Activated CD4-positive, alpha-beta T cell treated with anti-CD3 and anti-CD28 coated beads, Interleukin-2, amount 10 ng/mL, durations not matched to agents 24 days and 14 days (primary cell): Measurements from ENCODE around the gene PPP1R12C. TPM values are rescaled to one million over a fixed set of nuclear protein-coding genes. Genes with fewer than 3 reads are reported as not detected.
"Not testable (repeated sequence)": the region's sequence is repeated elsewhere in the genome, so short reads cannot be mapped to it uniquely, and the experiment has no call there.

ENCODE experiments used
- DNase-seq: peaks from one replicate; pipeline ENCODE4 v3.0.0; 2022
- H3K27ac Mint-ChIP-seq: one replicate; pipeline ENCODE4 v1.8.0; 2022; ENCODE audit warnings: mild to moderate bottlenecking, mixed read lengths
- H3K27me3 Mint-ChIP-seq: one replicate; pipeline ENCODE4 v1.8.0; 2022; ENCODE audit warnings: mixed read lengths
- H3K36me3 Mint-ChIP-seq: one replicate; pipeline ENCODE4 v1.8.0; 2022; ENCODE audit warnings: low read depth, mild to moderate bottlenecking, mixed read lengths
- H3K4me1 Mint-ChIP-seq: one replicate; pipeline ENCODE4 v1.8.0; 2021; ENCODE audit warnings: mixed read lengths
- H3K4me3 Mint-ChIP-seq: one replicate; pipeline ENCODE4 v1.8.0; 2022; ENCODE audit warnings: mild to moderate bottlenecking, moderate library complexity, mixed read lengths
- H3K9me3 Mint-ChIP-seq: one replicate; pipeline ENCODE4 v1.8.0; 2021; ENCODE audit warnings: mixed read lengths
- intact Hi-C: fragments of 100-400 bp; cut with micrococcal nuclease; formaldehyde crosslinking; loops from one replicate; pipeline ENCODE4 v1.15.1; 2023
- total RNA-seq: library from RNA; stranded (reverse); gene quantifications from 2 replicates; pipeline ENCODE4 v1.2.3, GENCODE V29; 2022

PPP1R12C gene
- total RNA-seq, 1 donor from 2014 or later: 104 TPM

- Mint-ChIP-seq H3K27me3 (peaks cover 19% of the 10 kb centered on the region), H3K4me1 (peaks cover 9% of the 10 kb centered on the region), H3K36me3 (peaks cover 4% of the 10 kb centered on the region), H3K27ac (no peak within 1 kb of the TSS), H3K9me3 (no peaks in the 10 kb centered on the region), H3K4me3 (no peak within 1 kb of the TSS)
- intact Hi-C loops: no loop called here
- no peak for DNase-seq
Measured at GRCh38 chr19:55075371-55075998, 42.0 kb downstream of the PPP1R12C start, which contains the start of gene EPS8L1. TSS of gene EPS8L1 (plus strand) at chr19:55075869. CDS start at chr19:55076445, 576 bp downstream.

GRCh38 chr19:55071913-55072312, 45.5 kb downstream of the PPP1R12C start:
- Mint-ChIP-seq H3K4me1 (peaks cover 17% of the 10 kb centered on the region), H3K27me3 (peaks cover 48% of the 10 kb centered on the region), H3K4me3 (no peak overlapping the region), H3K9me3 (no peaks in the 10 kb centered on the region), H3K27ac (no peak overlapping the region), H3K36me3 (peaks cover 4% of the 10 kb centered on the region)
- intact Hi-C loops: no loop called here
- DNase-seq: no peak

DNA sequence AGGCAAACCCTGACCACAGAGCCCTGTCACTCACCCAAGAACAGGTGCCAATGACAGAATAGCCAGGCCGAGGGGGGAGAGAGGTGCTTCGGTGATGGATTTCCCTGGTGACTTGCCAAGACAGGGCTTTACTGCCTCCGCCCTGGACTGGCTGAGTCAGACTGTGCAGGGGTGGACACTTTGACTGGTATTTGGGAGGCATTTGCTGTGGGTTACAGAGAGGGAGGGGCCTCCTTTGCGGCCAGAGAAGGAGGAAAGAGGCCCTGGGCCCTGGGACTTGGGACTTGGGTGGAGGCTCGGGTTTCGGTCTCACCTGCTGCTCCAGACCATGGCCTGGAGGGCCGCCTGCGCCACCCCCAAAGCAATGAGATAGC, 46.3 kb downstream of the PPP1R12C start:
- H3K4me1 Mint-ChIP-seq: peaks cover 17% of the 10 kb centered on the region

GRCh38 chr19:55070466-55071128, 46.8 kb downstream of the PPP1R12C start:
- intact Hi-C loops: no loop called here
- no peak overlapping the region for H3K4me3 Mint-ChIP-seq
- H3K36me3 Mint-ChIP-seq: peaks cover 4% of the 10 kb centered on the region
- H3K9me3 Mint-ChIP-seq: no peaks in the 10 kb centered on the region
- peaks cover 17% of the 10 kb centered on the region for H3K4me1 Mint-ChIP-seq
- no peak for DNase-seq
- H3K27ac Mint-ChIP-seq: no peak overlapping the region
- peaks cover 57% of the 10 kb centered on the region for H3K27me3 Mint-ChIP-seq

More for the DNA sequence above, 46.3 kb downstream of the PPP1R12C start:
- peaks cover 4% of the 10 kb centered on the region for H3K36me3 Mint-ChIP-seq
- no peaks in the 10 kb centered on the region for H3K9me3 Mint-ChIP-seq
- H3K27ac Mint-ChIP-seq: no peak overlapping the region
- DNase-seq: no peak
- no peak overlapping the region for H3K4me3 Mint-ChIP-seq
- intact Hi-C loops: no loop called here
- H3K27me3 Mint-ChIP-seq: peaks cover 53% of the 10 kb centered on the region

- Mint-ChIP-seq H3K27me3 (peaks cover 55% of the 10 kb centered on the region), H3K4me1 (peaks cover 17% of the 10 kb centered on the region), H3K9me3 (no peaks in the 10 kb centered on the region), H3K36me3 (peaks cover 4% of the 10 kb centered on the region), H3K4me3 (peak overlapping the region; percentile 43), H3K27ac (no peak overlapping the region)
- DNase-seq: no peak
- intact Hi-C loops: no loop called here
Measured at GRCh38 chr19:55069865-55070197, 47.6 kb downstream of the PPP1R12C start.

- Mint-ChIP-seq H3K4me1 (peaks cover 17% of the 10 kb centered on the region), H3K27me3 (peaks cover 57% of the 10 kb centered on the region), H3K9me3 (no peaks in the 10 kb centered on the region), H3K27ac (no peak overlapping the region), H3K4me3 (peak overlapping the region; percentile 43), H3K36me3 (peaks cover 4% of the 10 kb centered on the region)
- intact Hi-C loops: no loop called here
- no peak for DNase-seq
Measured at GRCh38 chr19:55068950-55069864, 48.2 kb downstream of the PPP1R12C start.

- Mint-ChIP-seq H3K27me3 (peaks cover 56% of the 10 kb centered on the region), H3K27ac (peak overlapping the region; percentile 27), H3K36me3 (peaks cover 2% of the 10 kb centered on the region), H3K4me1 (peaks cover 19% of the 10 kb centered on the region), H3K9me3 (no peaks in the 10 kb centered on the region), H3K4me3 (no peak overlapping the region)
- DNase-seq: no peak
- intact Hi-C loops: no loop called here
Measured at GRCh38 chr19:55067869-55068268, 49.6 kb downstream of the PPP1R12C start.

GRCh38 chr19:55066107-55066709, 51.2 kb downstream of the PPP1R12C start:
- H3K9me3 Mint-ChIP-seq: no peaks in the 10 kb centered on the region
- peak; percentile 68 for DNase-seq
- H3K4me3 Mint-ChIP-seq: no peak overlapping the region
- peaks cover 50% of the 10 kb centered on the region for H3K27me3 Mint-ChIP-seq
- peaks cover 23% of the 10 kb centered on the region for H3K4me1 Mint-ChIP-seq
- H3K27ac Mint-ChIP-seq: no peak overlapping the region
- H3K36me3 Mint-ChIP-seq: peaks cover 4% of the 10 kb centered on the region
- intact Hi-C loops: no loop called here

DNA sequence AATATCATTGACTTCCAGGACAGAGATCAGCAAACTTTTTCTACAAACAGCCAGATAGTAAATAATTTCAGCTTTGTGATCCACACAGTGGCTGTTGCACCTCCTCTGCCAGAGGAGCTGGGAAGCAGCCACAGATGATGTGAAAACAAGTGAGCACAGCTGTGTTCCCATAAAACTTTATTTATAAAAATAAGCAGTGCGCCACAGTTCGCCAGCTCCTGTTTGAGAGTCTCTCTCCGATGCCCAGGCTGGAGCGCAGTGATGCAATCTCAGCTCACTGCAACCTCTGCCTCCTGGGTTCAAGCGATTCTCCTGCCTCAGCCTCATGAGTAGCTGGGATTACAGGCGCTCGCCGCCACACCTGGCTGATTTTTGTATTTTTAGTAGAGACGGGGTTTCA, 51.9 kb downstream of the PPP1R12C start:
- intact Hi-C loops, H3K36me3 Mint-ChIP-seq, DNase-seq, H3K27ac Mint-ChIP-seq, H3K4me3 Mint-ChIP-seq, H3K9me3 Mint-ChIP-seq: not testable (repeated sequence)
- Mint-ChIP-seq H3K27me3 (peaks cover 46% of the 10 kb centered on the region), H3K4me1 (peaks cover 23% of the 10 kb centered on the region)

DNA sequence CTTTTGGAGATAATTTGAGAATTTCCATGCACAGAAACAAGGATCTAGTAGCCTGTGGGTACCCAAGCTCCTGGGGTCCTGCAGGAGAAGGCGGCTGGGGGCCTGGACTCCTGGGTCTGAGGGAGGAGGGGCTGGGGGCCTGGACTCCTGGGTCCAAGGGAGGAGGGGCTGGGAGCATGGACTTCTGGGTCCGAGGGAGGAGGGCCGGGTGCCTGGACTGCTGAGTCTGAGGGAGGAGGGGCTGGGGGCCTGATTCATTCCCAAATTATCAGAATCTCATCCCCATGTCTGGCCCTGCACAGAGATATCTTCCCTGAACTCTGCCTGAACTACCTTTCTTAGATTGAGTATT, 54.0 kb downstream of the PPP1R12C start:
- H3K9me3 Mint-ChIP-seq: no peaks in the 10 kb centered on the region
- peaks cover 15% of the 10 kb centered on the region for H3K36me3 Mint-ChIP-seq
- peaks cover 32% of the 10 kb centered on the region for H3K27me3 Mint-ChIP-seq
- H3K4me1 Mint-ChIP-seq: peaks cover 20% of the 10 kb centered on the region
- no peak for DNase-seq
- H3K27ac Mint-ChIP-seq: no peak overlapping the region
- intact Hi-C loops: loop anchor here (1.0 kb wide), 1 partner anchor 18 kb away; no protein-coding TSS in a partner anchor
- peak overlapping the region; percentile 47 for H3K4me3 Mint-ChIP-seq

GRCh38 chr19:55062735-55063491, 54.5 kb downstream of the PPP1R12C start, which contains the start of gene RDH13:
TSS of gene RDH13 (minus strand) at chr19:55063148. CDS start at chr19:55063032, 116 bp downstream.
- intact Hi-C loops: loop anchor here (1.0 kb wide), 1 partner anchor 18 kb away; no protein-coding TSS in a partner anchor
- H3K27ac Mint-ChIP-seq: peak within 1 kb of the TSS; percentile 77

GRCh38 chr19:55060287-55060686, 57.1 kb downstream of the PPP1R12C start:
- H3K27me3 Mint-ChIP-seq, H3K27ac Mint-ChIP-seq, DNase-seq, H3K9me3 Mint-ChIP-seq, H3K4me3 Mint-ChIP-seq, intact Hi-C loops: not testable (repeated sequence)
- peaks cover 16% of the 10 kb centered on the region for H3K4me1 Mint-ChIP-seq
- peaks cover 35% of the 10 kb centered on the region for H3K36me3 Mint-ChIP-seq

More at GRCh38 chr19:55062735-55063491, 54.5 kb downstream of the PPP1R12C start, which contains the start of gene RDH13:
- Mint-ChIP-seq H3K4me3 (peak within 1 kb of the TSS; percentile 89), H3K36me3 (peaks cover 18% of the 10 kb centered on the region), H3K27me3 (peaks cover 27% of the 10 kb centered on the region), H3K4me1 (peaks cover 20% of the 10 kb centered on the region), H3K9me3 (no peaks in the 10 kb centered on the region)
- peak; percentile 99 for DNase-seq
